Loucy (cell line): ENCODE results near the gene NPY.

Experiments used
- EZH2phosphoT487 ChIP-seq: fragments of 200-600 bp; IDR thresholded peaks from 2 replicates; pipeline ENCODE4 v1.6.1; 2018; ENCODE audit warnings: antibody characterized with exemption, mild to moderate bottlenecking, moderate library complexity, borderline replicate concordance
- TF ChIP-seq, protein P1 (sequence below): fragments of 200-600 bp; sonication (generic); conservative IDR thresholded peaks from 2 replicates; pipeline ENCODE4 v1.5.1; 2014; ENCODE audit warnings: mild to moderate bottlenecking, antibody characterized with exemption, low read length

DNA sequence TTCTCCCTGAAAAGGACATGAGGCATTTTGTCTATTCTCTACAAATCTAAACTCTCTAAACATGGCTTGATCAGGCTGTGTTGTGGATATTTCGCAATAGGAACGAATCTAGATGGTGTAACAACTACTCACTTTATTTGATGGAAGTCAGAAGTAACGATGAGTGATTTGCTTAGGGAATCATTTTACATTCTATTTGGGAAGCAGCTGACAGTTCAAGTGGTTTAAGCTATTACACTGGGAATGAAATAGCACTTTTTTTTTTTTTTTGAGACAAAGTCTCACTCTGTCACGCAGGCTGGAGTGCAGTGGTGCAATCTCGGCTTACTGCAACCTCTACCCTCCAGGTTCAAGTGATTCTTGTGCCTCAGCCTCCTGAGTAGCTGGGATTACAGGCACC lies 44.1 kb downstream of the NPY start:
- TF ChIP-seq, protein P1, sequence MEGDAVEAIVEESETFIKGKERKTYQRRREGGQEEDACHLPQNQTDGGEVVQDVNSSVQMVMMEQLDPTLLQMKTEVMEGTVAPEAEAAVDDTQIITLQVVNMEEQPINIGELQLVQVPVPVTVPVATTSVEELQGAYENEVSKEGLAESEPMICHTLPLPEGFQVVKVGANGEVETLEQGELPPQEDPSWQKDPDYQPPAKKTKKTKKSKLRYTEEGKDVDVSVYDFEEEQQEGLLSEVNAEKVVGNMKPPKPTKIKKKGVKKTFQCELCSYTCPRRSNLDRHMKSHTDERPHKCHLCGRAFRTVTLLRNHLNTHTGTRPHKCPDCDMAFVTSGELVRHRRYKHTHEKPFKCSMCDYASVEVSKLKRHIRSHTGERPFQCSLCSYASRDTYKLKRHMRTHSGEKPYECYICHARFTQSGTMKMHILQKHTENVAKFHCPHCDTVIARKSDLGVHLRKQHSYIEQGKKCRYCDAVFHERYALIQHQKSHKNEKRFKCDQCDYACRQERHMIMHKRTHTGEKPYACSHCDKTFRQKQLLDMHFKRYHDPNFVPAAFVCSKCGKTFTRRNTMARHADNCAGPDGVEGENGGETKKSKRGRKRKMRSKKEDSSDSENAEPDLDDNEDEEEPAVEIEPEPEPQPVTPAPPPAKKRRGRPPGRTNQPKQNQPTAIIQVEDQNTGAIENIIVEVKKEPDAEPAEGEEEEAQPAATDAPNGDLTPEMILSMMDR, result no peak
- no peak for TF ChIP-seq EZH2phosphoT487
